Measurements from ENCODE around the gene WDR75.

The WDR75 gene

DNA sequence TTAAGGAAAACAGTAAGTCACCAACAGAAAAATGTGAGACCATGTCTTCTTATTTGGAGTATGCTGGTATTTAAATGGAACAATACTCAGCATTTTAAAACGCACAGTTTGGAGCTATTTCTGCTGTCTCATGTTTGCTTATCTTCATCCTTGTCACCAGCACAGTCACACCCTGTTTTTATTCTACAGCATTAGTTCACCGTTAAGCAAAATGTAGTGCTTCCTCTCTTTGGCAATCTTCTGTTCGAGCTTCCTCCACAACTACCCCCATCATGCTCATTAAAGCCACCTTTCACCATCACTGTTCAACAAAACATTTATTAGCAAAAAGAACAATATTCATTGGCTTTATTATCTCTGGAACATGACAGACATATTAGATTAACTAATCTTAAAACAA lies 75.3 kb downstream of the WDR75 start:
- Mint-ChIP-seq H3K4me1 (ENCODE audit: low read depth) (no peaks in the 10 kb centered on the region), H3K27ac (no peak overlapping the region), H3K36me3 (ENCODE audit: low read depth) (no peaks in the 10 kb centered on the region), H3K9me3 (peaks cover 5% of the 10 kb centered on the region), H3K4me3 (no peak overlapping the region), H3K27me3 (ENCODE audit: low read depth) (peaks cover 6% of the 10 kb centered on the region)
- no peak for DNase-seq (ENCODE audit: low spot score)

DNA sequence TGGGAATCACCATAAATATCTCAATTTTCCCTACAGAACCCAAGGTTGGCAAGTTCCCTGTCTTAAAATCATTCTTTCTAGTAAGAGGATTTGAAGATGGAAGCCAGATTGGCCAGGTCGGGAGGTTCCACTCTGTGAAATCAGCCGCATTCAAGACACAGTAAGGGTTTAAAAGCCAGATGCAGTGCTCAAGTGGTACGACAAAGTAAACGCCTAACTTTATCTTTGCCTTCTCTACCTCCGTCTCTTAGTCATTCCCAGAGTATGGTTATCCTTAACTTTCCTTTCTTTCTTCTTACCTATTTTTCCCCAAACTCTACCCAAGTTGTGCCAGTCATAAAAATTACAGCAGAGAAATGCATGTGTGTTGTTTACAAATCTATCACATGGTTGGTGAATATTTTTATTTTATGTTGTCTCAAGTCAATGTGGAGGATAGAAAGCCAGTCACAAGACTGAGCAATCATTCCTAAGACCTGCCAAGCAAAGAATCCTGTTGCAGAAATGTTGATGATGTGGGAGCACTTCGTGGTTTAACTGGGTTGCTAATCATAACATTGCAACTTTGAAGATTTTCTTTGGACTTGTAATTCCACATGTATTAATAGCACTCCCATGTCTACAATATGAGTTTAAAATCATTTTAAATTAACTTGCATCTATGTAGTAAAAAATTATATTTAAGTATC lies 76.7 kb downstream of the WDR75 start:
- Mint-ChIP-seq H3K9me3 (peaks cover 5% of the 10 kb centered on the region), H3K4me1 (ENCODE audit: low read depth) (no peaks in the 10 kb centered on the region), H3K27ac (no peak overlapping the region), H3K27me3 (ENCODE audit: low read depth) (peaks cover 5% of the 10 kb centered on the region), H3K36me3 (ENCODE audit: low read depth) (no peaks in the 10 kb centered on the region), H3K4me3 (no peak overlapping the region)
- DNase-seq (ENCODE audit: low spot score) = no peak

DNA sequence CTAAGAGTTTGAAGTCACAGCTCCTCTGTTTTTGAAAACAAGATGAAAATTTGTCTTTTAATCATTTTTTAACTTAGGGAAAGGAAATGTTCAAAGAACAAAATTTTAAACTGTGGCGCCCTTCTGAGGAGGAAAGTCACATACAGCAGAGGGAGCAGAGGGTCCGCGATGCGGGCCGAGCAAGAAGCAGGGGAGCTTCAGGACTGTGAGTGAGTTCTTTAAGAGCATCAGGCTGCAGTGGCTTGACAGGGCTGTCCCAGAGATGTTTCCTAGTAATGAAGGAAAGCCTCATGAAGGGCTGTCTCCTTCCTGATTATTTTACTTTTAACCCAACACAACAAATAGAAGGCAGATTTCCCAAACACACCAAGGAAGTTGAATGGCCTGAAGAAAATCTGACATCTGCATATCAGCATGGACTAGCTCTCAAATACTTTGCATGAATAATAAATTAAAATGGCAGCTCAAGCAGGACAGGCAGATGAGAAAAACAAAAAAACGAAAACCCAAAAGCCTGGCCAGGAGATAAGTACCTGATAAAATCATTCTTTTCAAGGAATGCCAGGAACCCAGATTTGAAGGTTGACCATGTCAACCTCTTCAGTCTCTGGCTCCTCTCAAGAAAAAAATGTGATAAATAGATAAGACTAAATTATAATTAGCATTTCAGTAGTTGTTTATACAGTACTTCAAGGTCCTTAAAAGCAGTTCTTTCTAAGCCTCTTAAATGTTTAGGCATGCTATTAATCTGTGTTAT lies 78.5 kb downstream of the WDR75 start:
- H3K4me1 Mint-ChIP-seq (ENCODE audit: low read depth) = no peaks in the 10 kb centered on the region
- H3K27ac Mint-ChIP-seq = no peak overlapping the region
- H3K27me3 Mint-ChIP-seq (ENCODE audit: low read depth) = peaks cover 5% of the 10 kb centered on the region
- no peak overlapping the region for H3K4me3 Mint-ChIP-seq
- no peaks in the 10 kb centered on the region for H3K36me3 Mint-ChIP-seq (ENCODE audit: low read depth)
- DNase-seq (ENCODE audit: low spot score) = no peak
- H3K9me3 Mint-ChIP-seq = peaks cover 5% of the 10 kb centered on the region

DNA sequence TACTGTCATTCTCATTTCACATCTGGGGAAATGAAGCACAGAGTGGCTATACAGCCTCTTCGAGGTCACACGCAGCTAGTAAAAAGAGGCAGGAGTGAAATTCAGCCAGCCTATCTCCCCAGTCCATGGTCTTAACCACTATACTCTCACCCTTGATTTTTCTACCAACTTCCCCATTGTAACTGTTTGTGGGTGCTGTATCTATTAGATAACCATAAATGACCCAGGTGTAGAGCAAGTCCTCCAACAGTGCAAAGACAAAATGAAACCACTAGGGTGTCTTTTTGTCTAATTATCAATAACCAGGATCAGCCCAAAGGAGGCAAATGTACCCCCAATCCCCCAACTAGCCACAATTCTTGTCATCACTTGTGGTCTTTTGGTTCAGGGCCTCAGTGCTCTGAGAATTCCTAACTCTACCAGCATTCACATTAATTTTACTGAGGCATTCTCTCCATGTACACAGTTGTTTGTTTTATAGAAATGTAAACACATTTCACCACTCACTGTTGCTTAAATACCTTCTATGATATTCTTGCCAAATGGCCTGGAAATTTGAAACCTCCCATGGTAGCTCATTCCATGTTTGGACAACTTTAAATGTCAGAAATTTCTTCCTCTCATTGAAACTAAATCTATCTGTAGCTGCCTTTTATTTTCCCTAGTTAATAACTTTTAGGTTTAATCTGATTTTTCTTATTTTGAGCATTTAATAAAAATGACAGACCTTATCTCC lies 80.6 kb downstream of the WDR75 start:
- no peak for DNase-seq (ENCODE audit: low spot score)
- Mint-ChIP-seq H3K27me3 (ENCODE audit: low read depth) (peaks cover 3% of the 10 kb centered on the region), H3K4me3 (no peak overlapping the region), H3K4me1 (ENCODE audit: low read depth) (no peaks in the 10 kb centered on the region), H3K9me3 (peaks cover 5% of the 10 kb centered on the region), H3K27ac (no peak overlapping the region), H3K36me3 (ENCODE audit: low read depth) (no peaks in the 10 kb centered on the region)

DNA sequence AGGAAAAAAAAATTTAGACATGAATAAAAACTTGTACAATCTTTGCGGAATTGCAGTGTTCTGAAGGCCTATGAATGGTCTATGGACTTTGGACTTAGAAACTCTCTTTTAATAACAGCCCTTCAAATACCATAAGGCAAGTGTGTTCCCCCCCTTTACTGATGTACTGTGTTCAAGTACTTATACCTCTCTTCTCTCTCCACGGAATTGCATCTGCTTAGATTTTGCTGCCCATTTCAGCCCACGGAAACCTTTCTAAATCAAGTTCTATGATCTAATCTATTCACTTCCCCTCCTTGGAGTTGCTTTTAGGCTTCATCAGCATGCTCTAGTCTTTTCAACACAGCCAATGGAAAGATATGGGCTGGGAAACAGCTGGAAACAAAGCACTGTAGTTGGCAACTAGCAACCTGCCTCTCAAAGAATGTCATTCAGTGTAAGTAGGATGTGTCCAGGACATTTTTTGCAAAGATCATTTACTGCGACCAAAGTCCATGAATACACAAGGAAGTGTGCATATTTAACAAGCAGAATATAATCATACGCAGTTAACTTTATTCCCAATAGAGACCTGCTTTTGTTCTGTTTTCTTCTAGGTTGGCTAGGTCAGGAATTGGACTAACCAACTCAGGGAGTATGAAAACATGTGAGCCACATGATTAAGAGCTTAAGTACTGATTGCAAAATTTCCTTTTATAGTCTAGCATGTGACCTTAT lies 81.3 kb downstream of the WDR75 start:
- no peaks in the 10 kb centered on the region for H3K36me3 Mint-ChIP-seq (ENCODE audit: low read depth)
- no peak for DNase-seq (ENCODE audit: low spot score)
- peaks cover 3% of the 10 kb centered on the region for H3K27me3 Mint-ChIP-seq (ENCODE audit: low read depth)
- H3K4me1 Mint-ChIP-seq (ENCODE audit: low read depth) = no peaks in the 10 kb centered on the region
- no peak overlapping the region for H3K4me3 Mint-ChIP-seq
- H3K27ac Mint-ChIP-seq = no peak overlapping the region
- H3K9me3 Mint-ChIP-seq = no peaks in the 10 kb centered on the region

DNA sequence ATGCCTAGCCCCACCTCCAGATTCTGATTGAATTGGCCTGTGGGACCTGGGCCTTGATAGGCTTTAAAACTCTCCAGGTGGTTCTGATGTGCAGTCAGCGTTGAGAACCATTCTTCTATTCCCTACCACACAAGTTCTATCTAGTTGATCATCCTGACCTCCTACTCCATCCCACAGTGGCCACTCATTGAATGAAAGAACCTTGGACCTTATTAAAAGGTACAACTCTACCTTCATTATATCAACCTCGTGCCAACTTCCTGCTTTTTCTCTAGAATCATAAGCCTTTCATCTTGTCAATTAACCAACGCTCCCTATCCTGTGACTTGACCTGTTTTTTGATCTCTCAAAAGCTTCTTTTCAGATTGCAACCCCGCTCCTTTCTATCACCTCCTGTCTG lies 83.5 kb downstream of the WDR75 start:
- H3K4me3 Mint-ChIP-seq = no peak overlapping the region
- no peaks in the 10 kb centered on the region for H3K9me3 Mint-ChIP-seq
- DNase-seq (ENCODE audit: low spot score) = no peak
- no peaks in the 10 kb centered on the region for H3K36me3 Mint-ChIP-seq (ENCODE audit: low read depth)
- peaks cover 2% of the 10 kb centered on the region for H3K27me3 Mint-ChIP-seq (ENCODE audit: low read depth)
- H3K27ac Mint-ChIP-seq = no peak overlapping the region
- H3K4me1 Mint-ChIP-seq (ENCODE audit: low read depth) = no peaks in the 10 kb centered on the region

Data from T-helper 2 cell treated with Interferon-gamma antibody and Interleukin-4, amounts not matched to agents 5 μg/mL and 100 μg/mL, for 36 hours (primary cell).